ENCODE measurements around the gene ADAMTSL1. TPM values are rescaled to one million over a fixed set of nuclear protein-coding genes. Genes with fewer than 3 reads are reported as not detected.

The ADAMTSL1 gene
- total RNA-seq, 1 experiment from 2014 or later, result 0.94 TPM

GRCh38 chr9:18747595-18747994, 273.6 kb downstream of the ADAMTSL1 start (continued):
- TF ChIP-seq ESRRA (CRISPR knock-in tag; IDR thresholded peaks at IDR 0.05; ENCODE audit: borderline replicate concordance), result no peak
- no peak for TF ChIP-seq EMX1 (CRISPR knock-in tag; IDR thresholded peaks at IDR 0.05)

DNA sequence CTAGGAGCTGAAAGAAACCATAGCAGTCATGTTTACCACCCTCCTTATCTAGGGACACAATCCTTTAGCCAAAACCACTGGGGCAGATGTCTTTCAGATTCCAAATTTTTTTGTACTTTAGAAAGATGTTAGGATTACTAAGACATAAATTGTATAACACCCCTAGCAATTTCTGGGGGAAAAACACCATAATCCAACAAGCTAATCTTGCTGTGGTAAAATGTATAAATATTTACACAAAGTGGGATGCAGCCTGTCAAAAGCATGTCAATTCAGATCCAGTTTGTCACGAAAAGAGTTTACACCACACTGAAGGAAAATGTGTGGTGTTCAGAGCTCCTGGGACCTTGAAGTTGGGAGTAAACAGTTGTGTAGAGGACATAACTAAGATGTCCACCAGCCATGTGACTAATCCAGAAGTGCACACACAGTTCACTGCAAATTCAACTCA, 274.3 kb downstream of the ADAMTSL1 start:
- no peak overlapping the region for H3K4me3 Mint-ChIP-seq
- ChIA-PET CTCF (no interaction called here), POLR2A (no interaction called here)
- H3K36me3 Mint-ChIP-seq, result no peaks in the 10 kb centered on the region
- DNase-seq (ENCODE audit: low spot score) (no peak), ATAC-seq (no peak)
- H3K27me3 Mint-ChIP-seq (ENCODE audit: low read depth), result no peaks in the 10 kb centered on the region
- no peak for TF ChIP-seq CDX4 (CRISPR knock-in tag; IDR thresholded peaks at IDR 0.05; ENCODE audit: borderline replicate concordance)
- no peak overlapping the region for H3K27ac Mint-ChIP-seq
- no peaks in the 10 kb centered on the region for H3K4me1 Mint-ChIP-seq
- H3K9me3 Mint-ChIP-seq, result peaks cover 3% of the 10 kb centered on the region; the same call in 1 of the 2 replicates

DNA sequence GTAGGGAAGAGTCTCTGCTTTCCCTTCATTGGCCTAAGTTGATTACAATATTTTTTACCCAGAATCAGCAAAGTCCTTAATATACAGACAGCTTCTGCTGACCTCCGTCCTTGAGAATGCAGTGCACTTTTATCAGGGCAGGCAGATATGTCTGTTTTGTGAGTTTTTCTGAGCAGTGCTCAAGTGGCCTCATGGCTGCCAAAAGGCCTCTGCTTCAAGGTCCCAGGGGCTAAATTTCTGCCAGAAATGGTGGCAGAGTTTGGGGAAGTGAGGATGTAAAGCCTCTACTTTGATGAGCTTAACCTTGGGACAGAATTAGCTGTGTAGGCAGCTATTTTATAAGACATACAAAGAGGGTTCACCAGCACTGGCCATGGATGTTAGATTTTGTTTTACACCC, 275.8 kb downstream of the ADAMTSL1 start:
- no peak overlapping the region for H3K4me3 Mint-ChIP-seq
- no peak for DNase-seq (ENCODE audit: low spot score)
- CTCF ChIA-PET, result no interaction called here
- no peaks in the 10 kb centered on the region for H3K36me3 Mint-ChIP-seq
- no peaks in the 10 kb centered on the region for H3K27me3 Mint-ChIP-seq (ENCODE audit: low read depth)
- H3K27ac Mint-ChIP-seq, result no peak overlapping the region
- TF ChIP-seq, protein P1, sequence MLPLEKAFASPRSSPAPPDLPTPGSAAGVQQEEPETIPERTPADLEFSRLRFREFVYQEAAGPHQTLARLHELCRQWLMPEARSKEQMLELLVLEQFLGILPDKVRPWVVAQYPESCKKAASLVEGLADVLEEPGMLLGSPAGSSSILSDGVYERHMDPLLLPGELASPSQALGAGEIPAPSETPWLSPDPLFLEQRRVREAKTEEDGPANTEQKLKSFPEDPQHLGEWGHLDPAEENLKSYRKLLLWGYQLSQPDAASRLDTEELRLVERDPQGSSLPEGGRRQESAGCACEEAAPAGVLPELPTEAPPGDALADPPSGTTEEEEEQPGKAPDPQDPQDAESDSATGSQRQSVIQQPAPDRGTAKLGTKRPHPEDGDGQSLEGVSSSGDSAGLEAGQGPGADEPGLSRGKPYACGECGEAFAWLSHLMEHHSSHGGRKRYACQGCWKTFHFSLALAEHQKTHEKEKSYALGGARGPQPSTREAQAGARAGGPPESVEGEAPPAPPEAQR (CRISPR knock-in tag; IDR thresholded peaks at IDR 0.05), result no peak
- no peak for TF ChIP-seq AFF4 (CRISPR knock-in tag; IDR thresholded peaks at IDR 0.05; ENCODE audit: borderline replicate concordance)
- TF ChIP-seq, protein P2, sequence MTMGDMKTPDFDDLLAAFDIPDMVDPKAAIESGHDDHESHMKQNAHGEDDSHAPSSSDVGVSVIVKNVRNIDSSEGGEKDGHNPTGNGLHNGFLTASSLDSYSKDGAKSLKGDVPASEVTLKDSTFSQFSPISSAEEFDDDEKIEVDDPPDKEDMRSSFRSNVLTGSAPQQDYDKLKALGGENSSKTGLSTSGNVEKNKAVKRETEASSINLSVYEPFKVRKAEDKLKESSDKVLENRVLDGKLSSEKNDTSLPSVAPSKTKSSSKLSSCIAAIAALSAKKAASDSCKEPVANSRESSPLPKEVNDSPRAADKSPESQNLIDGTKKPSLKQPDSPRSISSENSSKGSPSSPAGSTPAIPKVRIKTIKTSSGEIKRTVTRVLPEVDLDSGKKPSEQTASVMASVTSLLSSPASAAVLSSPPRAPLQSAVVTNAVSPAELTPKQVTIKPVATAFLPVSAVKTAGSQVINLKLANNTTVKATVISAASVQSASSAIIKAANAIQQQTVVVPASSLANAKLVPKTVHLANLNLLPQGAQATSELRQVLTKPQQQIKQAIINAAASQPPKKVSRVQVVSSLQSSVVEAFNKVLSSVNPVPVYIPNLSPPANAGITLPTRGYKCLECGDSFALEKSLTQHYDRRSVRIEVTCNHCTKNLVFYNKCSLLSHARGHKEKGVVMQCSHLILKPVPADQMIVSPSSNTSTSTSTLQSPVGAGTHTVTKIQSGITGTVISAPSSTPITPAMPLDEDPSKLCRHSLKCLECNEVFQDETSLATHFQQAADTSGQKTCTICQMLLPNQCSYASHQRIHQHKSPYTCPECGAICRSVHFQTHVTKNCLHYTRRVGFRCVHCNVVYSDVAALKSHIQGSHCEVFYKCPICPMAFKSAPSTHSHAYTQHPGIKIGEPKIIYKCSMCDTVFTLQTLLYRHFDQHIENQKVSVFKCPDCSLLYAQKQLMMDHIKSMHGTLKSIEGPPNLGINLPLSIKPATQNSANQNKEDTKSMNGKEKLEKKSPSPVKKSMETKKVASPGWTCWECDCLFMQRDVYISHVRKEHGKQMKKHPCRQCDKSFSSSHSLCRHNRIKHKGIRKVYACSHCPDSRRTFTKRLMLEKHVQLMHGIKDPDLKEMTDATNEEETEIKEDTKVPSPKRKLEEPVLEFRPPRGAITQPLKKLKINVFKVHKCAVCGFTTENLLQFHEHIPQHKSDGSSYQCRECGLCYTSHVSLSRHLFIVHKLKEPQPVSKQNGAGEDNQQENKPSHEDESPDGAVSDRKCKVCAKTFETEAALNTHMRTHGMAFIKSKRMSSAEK (CRISPR knock-in tag; IDR thresholded peaks at IDR 0.05; ENCODE audit: borderline replicate concordance), result no peak
- no peak for TF ChIP-seq TP53 (CRISPR knock-in tag; IDR thresholded peaks at IDR 0.05)
- TF ChIP-seq GRHL2 (CRISPR knock-in tag; IDR thresholded peaks at IDR 0.05; ENCODE audit: insufficient replicate concordance, severe bottlenecking), result no peak
- no peak for TF ChIP-seq TEAD1 (CRISPR knock-in tag; IDR thresholded peaks at IDR 0.05)
- TF ChIP-seq E2F4 (CRISPR knock-in tag; IDR thresholded peaks at IDR 0.05; ENCODE audit: borderline replicate concordance, low read depth), result no peak
- TF ChIP-seq CBFB (CRISPR knock-in tag; IDR thresholded peaks at IDR 0.05; ENCODE audit: low read depth), result no peak
- no peak for TF ChIP-seq SP1 (CRISPR knock-in tag; conservative IDR thresholded peaks at IDR 0.05)
- no peak for TF ChIP-seq ZNF416 (CRISPR knock-in tag; IDR thresholded peaks at IDR 0.05)
- TF ChIP-seq, protein P3, sequence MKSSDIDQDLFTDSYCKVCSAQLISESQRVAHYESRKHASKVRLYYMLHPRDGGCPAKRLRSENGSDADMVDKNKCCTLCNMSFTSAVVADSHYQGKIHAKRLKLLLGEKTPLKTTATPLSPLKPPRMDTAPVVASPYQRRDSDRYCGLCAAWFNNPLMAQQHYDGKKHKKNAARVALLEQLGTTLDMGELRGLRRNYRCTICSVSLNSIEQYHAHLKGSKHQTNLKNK (CRISPR knock-in tag; IDR thresholded peaks at IDR 0.05), result no peak
- TF ChIP-seq ZNF512 (CRISPR knock-in tag; IDR thresholded peaks at IDR 0.05; ENCODE audit: borderline replicate concordance), result no peak
- POLR2A ChIA-PET, result no interaction called here
- no peaks in the 10 kb centered on the region for H3K4me1 Mint-ChIP-seq
- ATAC-seq, result no peak
- H3K9me3 Mint-ChIP-seq, result peaks cover 3% of the 10 kb centered on the region; the same call in 1 of the 2 replicates
